WTC11 (cell line): ENCODE data around the gene ITGA6.

Experiments
- ATF6 ChIP-seq: sonication (generic); formaldehyde crosslinking; IDR thresholded peaks from 2 replicates; pipeline ENCODE4 v1.8.1; 2023; ENCODE audit warnings: mild to moderate bottlenecking, missing genetic modification reagents
- CTCF ChIP-seq: fragments of 200-600 bp; IDR thresholded peaks from 2 replicates; pipeline ENCODE4 v1.8.0; 2022; ENCODE audit warnings: antibody characterized with exemption
- E2F5 ChIP-seq: sonication (generic); formaldehyde crosslinking; IDR thresholded peaks from 2 replicates; pipeline ENCODE4 v1.8.1; 2022; ENCODE audit warnings: mild to moderate bottlenecking, moderate library complexity, missing genetic modification reagents
- KAT7 ChIP-seq: sonication (generic); formaldehyde crosslinking; IDR thresholded peaks from 2 replicates; pipeline ENCODE4 v1.8.1; 2023; ENCODE audit warnings: missing genetic modification reagents, mild to moderate bottlenecking, borderline replicate concordance
- NR3C1 ChIP-seq: sonication (generic); formaldehyde crosslinking; conservative IDR thresholded peaks from 2 replicates; pipeline ENCODE4 v1.8.1; 2023; ENCODE audit warnings: low read depth, mild to moderate bottlenecking, missing genetic modification reagents
- PRDM15 ChIP-seq: sonication (generic); formaldehyde crosslinking; IDR thresholded peaks from 2 replicates; pipeline ENCODE4 v1.8.0; 2022; ENCODE audit warnings: missing genetic modification reagents
- RELA ChIP-seq: sonication (generic); formaldehyde crosslinking; IDR thresholded peaks from 2 replicates; pipeline ENCODE4 v1.8.1; 2022; ENCODE audit warnings: missing genetic modification reagents, mild to moderate bottlenecking, borderline replicate concordance
- SOX15 ChIP-seq: fragments of 250-450 bp; sonication (Bioruptor Pico); IDR thresholded peaks from 2 replicates; pipeline ENCODE4 v1.9.0; 2021; ENCODE audit warnings: mild to moderate bottlenecking
- ZNF317 ChIP-seq: sonication (generic); formaldehyde crosslinking; IDR thresholded peaks from 2 replicates; pipeline ENCODE4 v1.8.1; 2023; ENCODE audit warnings: low read depth, mild to moderate bottlenecking, moderate library complexity, missing genetic modification reagents, borderline replicate concordance
- ZNF671 ChIP-seq: fragments of 250-450 bp; sonication (Bioruptor Pico); IDR thresholded peaks from 2 replicates; pipeline ENCODE4 v1.8.0; 2021; ENCODE audit warnings: mild to moderate bottlenecking

GRCh38 chr2:172451923-172452322 is 24.5 kb downstream of the ITGA6 start:
- TF ChIP-seq CTCF (no peak), ZNF317 (CRISPR knock-in tag) (no peak), NR3C1 (CRISPR knock-in tag) (no peak), ATF6 (no peak), ZNF671 (CRISPR knock-in tag) (no peak), RELA (CRISPR knock-in tag) (no peak), SOX15 (CRISPR knock-in tag) (no peak), KAT7 (CRISPR knock-in tag) (no peak), PRDM15 (CRISPR knock-in tag) (no peak), E2F5 (no peak)
